Mucosa of stomach (tissue), 1 donor: ENCODE data around the gene TAF1C.

Source experiments
- H3K27me3 ChIP-seq: one replicate; pipeline ENCODE4 v1.7.0; 2013; ENCODE audit warnings: mild to moderate bottlenecking, low read length; ENCODE audit not compliant: control insufficient read depth, insufficient read depth
- H3K36me3 ChIP-seq: one replicate; pipeline ENCODE4 v1.7.0; 2013; ENCODE audit warnings: low read length; ENCODE audit not compliant: control insufficient read depth, insufficient read depth
- H3K4me1 ChIP-seq: one replicate; pipeline ENCODE4 v1.7.0; 2013; ENCODE audit warnings: mild to moderate bottlenecking, low read length; ENCODE audit not compliant: control insufficient read depth, insufficient read depth
- H3K4me3 ChIP-seq: one replicate; pipeline ENCODE4 v1.7.0; 2013; ENCODE audit warnings: low read length
- H3K9ac ChIP-seq: one replicate; pipeline ENCODE4 v1.7.0; 2013; ENCODE audit warnings: mild to moderate bottlenecking, low read length, moderate library complexity
- H3K9me3 ChIP-seq: one replicate; pipeline ENCODE4 v1.7.0; 2013; ENCODE audit warnings: mild to moderate bottlenecking, low read length, moderate library complexity; ENCODE audit not compliant: control insufficient read depth
- donor health status: Pancreatic carcinoma.

TAF1C gene

DNA sequence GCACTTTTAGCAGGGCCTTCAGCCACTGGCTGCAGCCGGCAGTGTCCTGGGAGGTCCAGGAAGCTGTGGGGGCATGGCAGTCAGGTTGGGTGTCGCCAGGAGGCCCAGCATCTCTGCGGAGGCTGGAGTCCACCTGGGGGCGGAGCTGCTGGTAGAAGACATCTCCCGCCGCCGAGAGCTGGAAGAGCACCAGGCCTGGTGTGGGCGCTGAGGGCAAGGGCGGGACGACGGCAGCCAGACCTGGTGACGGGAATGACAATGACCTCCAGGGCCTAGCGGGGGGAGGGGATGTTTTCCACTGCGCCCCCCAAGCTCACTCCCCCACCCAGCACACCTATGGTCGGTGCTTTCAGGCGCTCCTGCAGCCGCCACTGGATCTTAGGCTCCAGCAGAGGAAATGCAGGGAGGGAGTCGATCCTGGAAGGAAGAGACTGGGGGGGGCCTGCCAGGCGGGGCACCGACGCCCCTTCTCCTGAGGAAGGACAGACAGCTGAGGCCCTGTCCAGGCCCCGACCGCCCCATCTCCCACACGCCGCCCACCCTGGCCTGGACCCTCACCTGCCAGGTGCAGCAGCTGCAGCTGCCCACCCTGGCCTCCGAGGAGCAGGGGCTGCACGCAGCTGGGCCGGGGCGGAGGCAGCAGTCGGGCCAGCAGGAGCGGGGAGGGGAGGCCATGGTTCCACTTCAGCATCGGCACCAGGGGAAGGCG, 7.1 kb downstream of the TAF1C start:
- no peak overlapping the region for H3K4me3 ChIP-seq
- no peak overlapping the region for H3K9ac ChIP-seq
- H3K9me3 ChIP-seq = no peaks in the 10 kb centered on the region
- no peaks in the 10 kb centered on the region for H3K27me3 ChIP-seq
- H3K36me3 ChIP-seq = peaks cover 4% of the 10 kb centered on the region
- H3K4me1 ChIP-seq = peaks cover 22% of the 10 kb centered on the region

- Histone ChIP-seq H3K27me3 (no peaks in the 10 kb centered on the region), H3K4me1 (peaks cover 18% of the 10 kb centered on the region), H3K4me3 (no peak overlapping the region), H3K9me3 (no peaks in the 10 kb centered on the region), H3K36me3 (peaks cover 4% of the 10 kb centered on the region), H3K9ac (no peak overlapping the region)
Observed at GRCh38 chr16:84178892-84179611, 7.8 kb downstream of the TAF1C start.

- no peaks in the 10 kb centered on the region for H3K27me3 ChIP-seq
Observed at GRCh38 chr16:84178146-84178765, 8.6 kb downstream of the TAF1C start.

GRCh38 chr16:84177741-84178073, 9.2 kb downstream of the TAF1C start:
- Histone ChIP-seq H3K4me3 (no peak overlapping the region), H3K9ac (no peak overlapping the region), H3K27me3 (peaks cover 2% of the 10 kb centered on the region), H3K9me3 (no peaks in the 10 kb centered on the region), H3K4me1 (peaks cover 18% of the 10 kb centered on the region), H3K36me3 (peaks cover 4% of the 10 kb centered on the region)

More at GRCh38 chr16:84178146-84178765, 8.6 kb downstream of the TAF1C start:
- Histone ChIP-seq H3K9me3 (no peaks in the 10 kb centered on the region), H3K4me3 (no peak overlapping the region), H3K9ac (no peak overlapping the region), H3K4me1 (peaks cover 18% of the 10 kb centered on the region), H3K36me3 (peaks cover 4% of the 10 kb centered on the region)

DNA sequence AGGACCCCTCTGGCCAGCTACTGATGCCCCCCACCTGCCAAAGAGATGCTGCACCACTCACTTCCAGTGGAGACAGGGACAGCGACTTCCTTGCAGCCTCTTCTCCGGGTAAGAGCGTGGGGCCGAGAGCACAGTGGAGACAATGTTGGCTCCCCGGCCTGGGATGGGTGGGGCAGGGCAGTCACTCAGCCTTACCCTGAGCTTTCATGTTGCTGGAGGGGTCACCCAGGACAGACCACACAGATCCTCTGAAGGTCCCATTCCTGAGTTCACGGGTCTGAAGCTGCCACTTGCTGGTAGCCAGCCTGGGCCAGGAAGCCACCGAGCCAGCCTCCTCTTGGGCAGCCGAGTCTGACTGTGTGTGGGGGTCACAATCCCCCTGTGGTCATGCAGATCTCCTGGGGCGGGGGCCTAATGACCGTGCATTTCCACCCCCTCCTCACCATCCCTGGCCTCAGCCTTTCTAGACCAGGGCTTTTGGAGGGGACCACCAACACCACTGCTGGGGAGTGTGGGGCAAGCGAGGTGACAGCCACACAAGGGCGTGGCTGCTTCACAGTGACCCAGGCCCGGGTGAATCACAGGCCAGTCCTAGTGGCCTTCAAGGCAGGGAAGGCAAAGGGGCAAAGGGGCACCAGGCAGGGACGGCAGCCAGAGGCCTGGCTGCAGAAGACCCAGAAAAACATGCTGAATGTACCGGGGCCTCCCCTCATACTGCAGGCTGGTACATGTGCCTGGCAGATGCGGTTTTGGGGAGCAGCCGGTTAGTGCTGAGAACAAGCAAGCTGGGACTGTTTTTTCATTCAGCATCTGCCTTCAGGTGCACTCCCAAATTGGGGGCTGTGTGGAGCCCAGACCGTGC, 10.4 kb downstream of the TAF1C start:
- no peak overlapping the region for H3K4me3 ChIP-seq
- no peak overlapping the region for H3K9ac ChIP-seq
- H3K4me1 ChIP-seq = peaks cover 18% of the 10 kb centered on the region
- no peaks in the 10 kb centered on the region for H3K36me3 ChIP-seq
- H3K9me3 ChIP-seq = no peaks in the 10 kb centered on the region
- peaks cover 4% of the 10 kb centered on the region for H3K27me3 ChIP-seq

DNA sequence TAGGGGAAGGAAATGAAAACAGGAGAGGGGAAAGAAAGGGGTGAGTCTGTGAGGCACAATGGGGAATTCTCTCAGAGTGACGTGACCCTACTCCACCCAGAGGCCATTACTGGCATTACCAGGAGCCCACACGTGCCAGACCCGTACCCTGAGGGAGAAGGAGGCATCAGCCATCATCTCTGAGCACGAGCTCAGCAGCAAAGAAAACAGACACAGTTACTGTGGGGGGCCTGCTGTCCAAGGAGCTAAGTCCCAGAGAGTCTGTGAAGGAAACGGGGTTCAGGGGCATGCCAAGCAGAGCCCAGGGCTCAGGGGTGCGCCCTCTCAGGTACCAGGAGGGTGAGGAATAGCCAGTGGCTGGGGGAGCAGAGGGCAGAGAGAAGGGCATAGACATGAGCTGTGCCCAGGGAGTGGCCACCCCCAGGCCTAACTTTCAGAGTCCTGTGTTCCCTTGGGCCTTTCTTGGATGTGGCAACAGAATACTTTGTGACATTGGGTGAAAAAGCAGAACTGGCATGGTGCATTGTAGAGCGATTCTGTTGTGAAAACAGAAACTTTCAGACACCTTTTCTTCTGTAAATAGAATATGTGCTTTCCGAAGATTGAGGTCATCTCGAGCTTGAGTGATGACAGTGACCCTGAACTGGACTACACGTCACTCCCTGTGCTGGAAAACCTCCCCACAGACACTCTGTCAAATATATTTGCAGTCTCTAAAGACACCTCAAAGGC, 11.3 kb downstream of the TAF1C start:
- Histone ChIP-seq H3K9ac (no peak overlapping the region), H3K4me3 (no peak overlapping the region), H3K36me3 (no peaks in the 10 kb centered on the region), H3K9me3 (no peaks in the 10 kb centered on the region), H3K4me1 (peaks cover 18% of the 10 kb centered on the region), H3K27me3 (peaks cover 4% of the 10 kb centered on the region)

- peaks cover 4% of the 10 kb centered on the region for H3K27me3 ChIP-seq
- peaks cover 18% of the 10 kb centered on the region for H3K4me1 ChIP-seq
- H3K9me3 ChIP-seq = no peaks in the 10 kb centered on the region
Observed at GRCh38 chr16:84174396-84174795, 12.5 kb downstream of the TAF1C start.

DNA sequence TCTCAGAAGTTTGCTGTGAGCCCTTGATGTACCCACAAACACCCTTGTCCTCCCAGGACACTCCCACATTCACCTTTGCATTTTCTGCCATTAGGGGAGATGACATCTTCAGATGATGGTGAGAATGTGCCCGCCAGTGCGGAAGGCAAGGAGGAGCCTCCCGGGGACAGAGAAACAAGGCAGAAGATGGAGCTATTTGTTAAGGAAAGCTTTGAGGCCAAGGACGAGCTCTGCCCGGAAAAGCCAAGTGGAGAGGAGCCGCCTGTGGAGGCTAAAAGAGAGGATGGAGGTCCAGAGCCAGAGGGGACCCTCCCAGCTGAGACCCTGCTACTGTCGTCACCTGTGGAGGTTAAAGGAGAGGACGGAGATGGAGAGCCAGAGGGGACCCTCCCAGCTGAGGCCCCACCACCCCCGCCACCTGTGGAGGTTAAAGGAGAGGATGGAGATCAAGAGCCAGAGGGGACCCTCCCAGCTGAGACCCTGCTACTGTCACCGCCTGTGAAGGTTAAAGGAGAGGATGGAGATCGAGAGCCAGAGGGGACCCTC, 17.0 kb downstream of the TAF1C start:
- no peak overlapping the region for H3K9ac ChIP-seq
- no peaks in the 10 kb centered on the region for H3K9me3 ChIP-seq
- H3K36me3 ChIP-seq = no peaks in the 10 kb centered on the region
- H3K4me1 ChIP-seq = no peaks in the 10 kb centered on the region
- H3K4me3 ChIP-seq = no peak overlapping the region
- H3K27me3 ChIP-seq = peaks cover 5% of the 10 kb centered on the region

More at GRCh38 chr16:84174396-84174795, 12.5 kb downstream of the TAF1C start:
- H3K36me3 ChIP-seq = no peaks in the 10 kb centered on the region
- H3K4me3 ChIP-seq = no peak overlapping the region
- H3K9ac ChIP-seq = no peak overlapping the region

DNA sequence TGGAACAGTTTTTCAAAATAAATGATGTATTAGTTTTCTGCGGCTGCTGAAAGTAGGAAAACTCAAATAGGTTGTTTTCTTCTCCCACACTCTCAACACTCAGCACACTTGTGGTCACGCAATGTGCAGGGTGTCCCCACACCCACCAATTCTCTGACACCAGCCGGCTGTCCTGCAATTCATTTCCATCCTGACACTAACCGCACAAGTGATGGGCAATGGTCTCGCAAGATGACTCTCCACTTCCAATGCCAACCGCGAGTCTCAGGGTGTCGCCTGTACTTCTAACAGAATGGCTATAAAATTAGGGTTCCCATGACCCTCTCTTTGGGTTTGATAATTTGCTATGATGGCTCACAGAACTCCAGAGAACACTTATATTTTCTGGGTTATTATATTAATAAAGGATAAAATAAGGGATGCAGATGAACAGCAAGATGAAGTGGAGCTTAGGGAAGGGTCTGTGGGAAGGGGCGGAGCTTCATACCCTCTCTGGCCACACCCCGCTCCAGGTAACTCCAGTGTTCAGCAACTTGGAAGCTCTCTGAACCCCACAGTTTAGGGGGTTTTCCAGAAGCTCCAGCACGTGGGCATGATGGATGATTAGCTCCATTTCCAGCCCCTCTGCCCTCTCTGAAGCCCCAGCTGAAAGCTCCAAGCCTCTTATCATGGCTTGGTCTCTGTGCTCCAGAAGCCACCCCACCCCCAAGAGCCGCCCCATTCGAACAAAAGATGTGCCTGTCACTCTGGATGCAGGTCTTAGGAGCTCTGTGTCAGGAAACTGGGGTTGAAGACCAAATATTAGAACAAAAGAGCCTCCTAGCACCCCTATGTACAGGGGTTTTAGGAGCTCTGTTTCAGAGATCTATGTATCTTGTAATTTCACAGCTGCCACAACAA, 19.8 kb downstream of the TAF1C start:
- no peaks in the 10 kb centered on the region for H3K36me3 ChIP-seq
- H3K9ac ChIP-seq = no peak overlapping the region
- H3K27me3 ChIP-seq = peaks cover 10% of the 10 kb centered on the region
- H3K4me1 ChIP-seq = no peaks in the 10 kb centered on the region
- no peaks in the 10 kb centered on the region for H3K9me3 ChIP-seq
- no peak overlapping the region for H3K4me3 ChIP-seq

- Histone ChIP-seq H3K4me1 (no peaks in the 10 kb centered on the region), H3K9ac (no peak overlapping the region), H3K9me3 (no peaks in the 10 kb centered on the region), H3K4me3 (no peak overlapping the region), H3K27me3 (peaks cover 14% of the 10 kb centered on the region), H3K36me3 (no peaks in the 10 kb centered on the region)
Observed at GRCh38 chr16:84165746-84166145, 21.1 kb downstream of the TAF1C start.
